ENCODE data around the gene ZNF579.
A peak's percentile ranks its signal among the peaks of the same experiment; 100 is the strongest.

The ZNF579 gene

DNA sequence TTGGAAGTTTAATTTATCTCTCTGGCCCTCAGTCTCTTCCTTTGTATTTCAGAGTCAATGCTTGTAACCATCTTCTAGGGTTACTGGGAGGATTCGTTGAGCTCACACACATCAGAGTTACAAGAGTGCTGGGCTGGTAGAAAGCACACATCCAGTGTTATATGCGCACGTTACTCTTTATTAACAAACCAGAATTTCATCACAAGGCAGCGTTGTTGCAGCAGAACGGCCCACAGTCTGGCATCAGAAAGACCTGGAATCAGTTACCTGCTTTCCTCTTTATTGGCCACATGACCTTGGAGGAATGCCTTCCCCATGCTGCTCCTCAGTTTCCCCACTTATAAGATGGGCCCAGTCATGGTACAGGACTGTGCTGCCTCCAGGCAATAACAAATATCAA lies 28.7 kb upstream of the ZNF579 start:
- TF ChIP-seq, protein P1, sequence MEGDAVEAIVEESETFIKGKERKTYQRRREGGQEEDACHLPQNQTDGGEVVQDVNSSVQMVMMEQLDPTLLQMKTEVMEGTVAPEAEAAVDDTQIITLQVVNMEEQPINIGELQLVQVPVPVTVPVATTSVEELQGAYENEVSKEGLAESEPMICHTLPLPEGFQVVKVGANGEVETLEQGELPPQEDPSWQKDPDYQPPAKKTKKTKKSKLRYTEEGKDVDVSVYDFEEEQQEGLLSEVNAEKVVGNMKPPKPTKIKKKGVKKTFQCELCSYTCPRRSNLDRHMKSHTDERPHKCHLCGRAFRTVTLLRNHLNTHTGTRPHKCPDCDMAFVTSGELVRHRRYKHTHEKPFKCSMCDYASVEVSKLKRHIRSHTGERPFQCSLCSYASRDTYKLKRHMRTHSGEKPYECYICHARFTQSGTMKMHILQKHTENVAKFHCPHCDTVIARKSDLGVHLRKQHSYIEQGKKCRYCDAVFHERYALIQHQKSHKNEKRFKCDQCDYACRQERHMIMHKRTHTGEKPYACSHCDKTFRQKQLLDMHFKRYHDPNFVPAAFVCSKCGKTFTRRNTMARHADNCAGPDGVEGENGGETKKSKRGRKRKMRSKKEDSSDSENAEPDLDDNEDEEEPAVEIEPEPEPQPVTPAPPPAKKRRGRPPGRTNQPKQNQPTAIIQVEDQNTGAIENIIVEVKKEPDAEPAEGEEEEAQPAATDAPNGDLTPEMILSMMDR (IDR thresholded peaks at IDR 0.05; ENCODE audit: extremely low read depth, missing control alignments), result no peak
- no peak for DNase-seq (ENCODE audit: low spot score)

DNA sequence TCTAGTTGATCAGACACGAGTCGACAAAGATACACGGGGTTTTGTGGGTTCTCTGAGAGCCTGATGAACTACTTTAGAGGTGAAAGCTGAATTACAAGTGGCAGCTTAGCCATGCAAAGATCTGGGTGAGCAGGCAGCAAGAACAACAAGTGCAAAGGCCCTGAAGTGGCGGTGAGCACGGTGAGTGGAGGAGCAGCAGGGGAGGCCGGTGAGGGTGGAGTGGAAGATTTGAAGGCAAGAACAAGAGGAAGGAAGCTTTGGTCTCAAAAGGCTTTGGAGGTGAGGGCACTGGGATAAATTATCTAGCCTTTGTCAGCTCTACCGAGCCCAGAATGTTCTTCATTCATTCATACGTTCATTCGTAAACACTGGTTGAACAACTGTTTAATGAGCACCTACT lies 26.2 kb upstream of the ZNF579 start:
- TF ChIP-seq, protein P1 (IDR thresholded peaks at IDR 0.05; ENCODE audit: extremely low read depth, missing control alignments), result no peak
- DNase-seq (ENCODE audit: low spot score), result no peak

DNA sequence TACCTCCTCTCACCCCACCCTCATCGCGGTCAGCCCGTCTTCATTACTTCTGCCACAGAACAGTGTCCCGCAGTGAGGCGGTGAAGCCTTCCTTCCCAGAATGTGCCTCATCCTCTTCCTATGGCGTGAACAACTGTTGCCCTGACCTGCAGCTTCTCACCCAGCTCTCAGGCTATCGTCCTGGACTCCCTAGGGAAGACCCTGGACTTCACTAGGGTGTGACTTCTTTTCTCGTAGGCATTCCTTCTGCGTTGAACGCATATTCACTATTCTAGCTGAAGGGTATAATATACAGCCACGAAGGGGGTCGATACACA lies 25.8 kb upstream of the ZNF579 start:
- DNase-seq (ENCODE audit: low spot score), result no peak
- TF ChIP-seq, protein P1 (IDR thresholded peaks at IDR 0.05; ENCODE audit: extremely low read depth, missing control alignments), result no peak

DNA sequence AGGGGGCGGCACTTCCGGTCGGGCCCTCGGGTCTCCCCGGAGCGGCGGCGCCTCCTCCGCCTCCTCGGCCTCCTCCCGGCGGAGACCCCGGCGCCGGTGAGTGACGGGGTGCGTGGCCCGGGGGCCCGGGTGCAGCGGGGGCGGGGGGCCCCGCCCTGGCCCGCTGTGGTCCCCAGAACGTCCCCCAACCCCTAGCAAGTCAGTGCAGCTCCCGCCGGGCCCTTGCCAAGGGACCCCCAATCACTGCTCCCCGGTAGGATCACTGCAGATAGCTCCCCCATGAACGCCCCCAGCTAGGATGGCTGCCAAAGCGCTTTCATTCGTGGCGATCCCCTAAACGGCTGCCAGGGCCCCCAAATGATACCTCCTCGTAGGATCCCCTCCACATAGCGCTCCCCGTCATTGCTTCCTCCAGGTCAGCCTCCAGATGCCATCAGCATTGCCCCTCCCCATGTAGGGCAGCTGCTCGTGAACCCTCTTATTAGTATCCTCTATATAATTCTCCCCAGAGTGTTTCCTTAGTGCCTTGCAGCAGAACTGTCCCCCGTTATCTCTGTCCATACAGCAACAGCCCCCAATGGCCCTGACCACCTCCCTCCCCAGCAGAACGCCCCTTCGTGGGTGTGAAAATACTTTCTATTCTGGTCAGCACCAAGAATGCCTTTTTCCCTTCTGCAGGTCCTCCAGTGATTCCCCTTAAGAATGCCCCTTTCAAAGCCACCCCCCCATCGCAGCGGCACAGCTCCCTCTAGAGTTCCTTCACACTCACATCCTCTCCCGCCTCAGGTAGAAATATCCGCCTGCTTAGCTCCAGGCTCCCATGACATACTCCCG lies 25.2 kb upstream of the ZNF579 start, which contains the start of gene ZNF865:
Gene ZNF865 (plus strand): TSS at position 11 of the 834 bp plus-strand sequence. CDS start 7,972 bp downstream, outside the sequence.
- peak; percentile 85 for DNase-seq (ENCODE audit: low spot score)
- TF ChIP-seq, protein P1 (IDR thresholded peaks at IDR 0.05; ENCODE audit: extremely low read depth, missing control alignments), result peak; percentile 79

DNA sequence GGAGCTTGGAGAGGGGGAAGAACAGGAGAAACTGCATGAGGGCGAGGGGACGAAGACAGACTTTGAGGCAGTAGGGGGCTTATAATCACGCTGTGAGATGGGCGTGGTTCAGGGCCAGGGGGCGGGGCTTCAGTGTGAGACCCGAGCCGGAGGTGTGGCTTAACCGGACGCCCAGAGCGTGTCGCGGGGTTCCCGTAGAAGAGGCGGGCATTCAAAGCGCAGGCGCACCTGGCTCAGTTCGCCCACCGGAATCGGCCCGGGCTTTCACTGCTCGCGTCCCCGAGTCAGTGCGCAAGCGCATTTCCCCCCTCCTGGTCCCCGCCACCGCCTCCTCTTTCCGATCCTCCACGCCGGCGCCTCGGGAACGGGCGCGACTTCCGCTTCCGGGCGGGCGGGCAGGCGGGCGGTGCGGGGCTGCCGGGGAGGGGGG lies 24.6 kb upstream of the ZNF579 start:
- DNase-seq (ENCODE audit: low spot score), result peak; percentile 98
- TF ChIP-seq, protein P1 (IDR thresholded peaks at IDR 0.05; ENCODE audit: extremely low read depth, missing control alignments), result no peak

DNA sequence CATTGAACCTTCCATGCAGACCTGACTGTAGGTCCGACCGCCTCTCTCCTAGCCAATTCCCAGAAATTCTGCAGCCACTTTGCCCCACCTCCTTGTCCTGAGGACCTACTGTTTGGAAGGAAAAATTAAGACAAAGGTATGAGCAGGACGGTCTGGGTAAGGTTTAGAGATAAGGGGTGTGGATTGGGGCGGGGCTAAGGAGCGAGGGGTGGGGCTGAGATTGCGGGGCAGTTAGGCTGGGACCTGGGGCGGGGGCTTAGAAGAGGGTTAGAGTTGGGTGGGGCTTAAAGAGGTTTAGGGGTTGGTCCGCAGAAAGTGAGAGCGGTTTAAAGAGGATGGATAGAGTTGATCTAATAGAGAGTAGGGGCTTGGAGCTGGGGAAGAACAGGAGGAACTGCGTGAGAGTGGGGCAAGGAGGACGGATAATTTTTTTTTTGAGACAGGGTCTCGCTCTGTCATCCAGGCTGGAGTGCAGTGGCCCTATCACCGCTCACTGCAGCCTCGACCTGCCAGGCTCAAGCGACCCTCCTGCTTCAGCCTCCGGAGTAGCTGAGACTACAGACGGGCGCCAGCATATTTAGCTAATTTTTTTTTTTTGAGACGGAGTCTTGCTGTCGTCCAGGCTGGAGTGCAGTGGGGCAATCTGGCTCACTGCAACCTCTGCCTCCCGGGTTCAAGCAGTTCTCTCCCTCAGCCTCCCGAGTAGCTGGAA lies 23.1 kb upstream of the ZNF579 start:
- TF ChIP-seq, protein P1 (IDR thresholded peaks at IDR 0.05; ENCODE audit: extremely low read depth, missing control alignments), result no peak
- no peak for DNase-seq (ENCODE audit: low spot score)

DNA sequence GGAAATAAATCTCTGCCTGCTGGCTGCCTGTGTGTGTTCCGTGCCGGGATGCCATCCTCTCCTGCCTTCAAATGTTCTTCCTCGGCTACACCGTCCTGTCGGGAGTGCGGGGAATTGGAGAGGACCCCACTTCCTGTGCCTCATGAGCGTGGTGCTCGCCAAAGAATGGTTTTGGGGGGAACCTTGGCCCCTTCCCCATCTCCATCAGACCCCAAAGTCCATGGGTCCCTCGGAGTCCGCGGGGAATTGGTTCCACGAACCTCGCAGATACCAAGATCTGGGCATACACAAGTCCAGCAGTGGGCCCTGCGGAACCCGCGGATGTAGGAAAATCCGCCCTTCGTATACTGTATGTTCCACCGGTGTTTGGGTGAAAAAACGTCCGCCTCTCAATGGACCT lies 22.5 kb upstream of the ZNF579 start:
- TF ChIP-seq, protein P1 (IDR thresholded peaks at IDR 0.05; ENCODE audit: extremely low read depth, missing control alignments), result no peak

More for the DNA sequence above, 22.5 kb upstream of the ZNF579 start:
- DNase-seq (ENCODE audit: low spot score), result no peak
